ENCODE measurements around the gene BTNL2. TPM values are rescaled to one million over a fixed set of nuclear protein-coding genes. Genes with fewer than 3 reads are reported as not detected.

Gene BTNL2
- total RNA-seq, 1 experiment from 2014 or later: not detected

DNA sequence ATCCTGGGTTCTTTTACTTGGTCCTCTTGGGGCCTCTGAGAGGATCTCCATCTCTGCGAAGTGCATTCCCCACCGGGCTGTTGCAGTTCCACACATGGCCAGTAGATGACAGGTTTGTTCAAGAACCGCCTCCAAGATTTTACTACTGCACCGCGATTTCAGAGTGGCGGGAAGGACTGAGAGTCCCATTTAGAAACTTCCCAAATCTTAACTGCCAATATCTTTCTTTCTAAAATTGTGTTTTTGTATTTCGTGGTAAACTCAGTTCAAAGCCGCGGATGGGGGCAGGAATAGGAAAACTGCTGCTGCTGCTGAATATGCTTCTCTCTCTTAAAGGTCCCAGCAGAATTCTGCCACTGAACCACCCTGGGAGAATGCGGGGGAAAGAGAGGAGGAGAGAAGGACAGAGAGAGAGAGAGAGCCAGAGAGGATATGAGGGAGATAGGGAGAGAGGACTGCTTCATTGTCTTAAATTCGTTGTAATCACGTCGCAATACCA, 8.6 kb upstream of the BTNL2 start:
- H3K27me3 ChIP-seq (ENCODE audit: insufficient read depth, low read length): no peaks in the 10 kb centered on the region
- H3K4me3 Mint-ChIP-seq: peak overlapping the region; percentile 51 to 56; a peak in 4 of 5 replicates
- peak overlapping the region; percentile 57 for H3K4me2 ChIP-seq (ENCODE audit: insufficient read depth, insufficient read length, low read length)
- no peak overlapping the region for H4K91ac ChIP-seq (ENCODE audit: insufficient read length, low read depth, low read length)
- H3K27me3 Mint-ChIP-seq (ENCODE audit: low read depth): peaks cover 21% of the 10 kb centered on the region
- H2BK5ac ChIP-seq (ENCODE audit: insufficient read length, low read length): no peak overlapping the region
- H3K23ac ChIP-seq (ENCODE audit: insufficient read length, low read depth, low read length): no peak overlapping the region
- no peak overlapping the region for H3K18ac ChIP-seq (ENCODE audit: insufficient read length, low read depth, low read length)
- H2BK15ac ChIP-seq (ENCODE audit: low read depth, low read length): no peak overlapping the region
- no peaks in the 10 kb centered on the region for H3K9me3 ChIP-seq (ENCODE audit: control insufficient read depth, low read depth, low read length)
- TF ChIP-seq, protein P1, sequence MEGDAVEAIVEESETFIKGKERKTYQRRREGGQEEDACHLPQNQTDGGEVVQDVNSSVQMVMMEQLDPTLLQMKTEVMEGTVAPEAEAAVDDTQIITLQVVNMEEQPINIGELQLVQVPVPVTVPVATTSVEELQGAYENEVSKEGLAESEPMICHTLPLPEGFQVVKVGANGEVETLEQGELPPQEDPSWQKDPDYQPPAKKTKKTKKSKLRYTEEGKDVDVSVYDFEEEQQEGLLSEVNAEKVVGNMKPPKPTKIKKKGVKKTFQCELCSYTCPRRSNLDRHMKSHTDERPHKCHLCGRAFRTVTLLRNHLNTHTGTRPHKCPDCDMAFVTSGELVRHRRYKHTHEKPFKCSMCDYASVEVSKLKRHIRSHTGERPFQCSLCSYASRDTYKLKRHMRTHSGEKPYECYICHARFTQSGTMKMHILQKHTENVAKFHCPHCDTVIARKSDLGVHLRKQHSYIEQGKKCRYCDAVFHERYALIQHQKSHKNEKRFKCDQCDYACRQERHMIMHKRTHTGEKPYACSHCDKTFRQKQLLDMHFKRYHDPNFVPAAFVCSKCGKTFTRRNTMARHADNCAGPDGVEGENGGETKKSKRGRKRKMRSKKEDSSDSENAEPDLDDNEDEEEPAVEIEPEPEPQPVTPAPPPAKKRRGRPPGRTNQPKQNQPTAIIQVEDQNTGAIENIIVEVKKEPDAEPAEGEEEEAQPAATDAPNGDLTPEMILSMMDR (conservative IDR thresholded peaks at IDR 0.05): peak; percentile 98
- H3K9me3 Mint-ChIP-seq: no peaks in the 10 kb centered on the region
- no peaks in the 10 kb centered on the region for H3K4me1 ChIP-seq (ENCODE audit: insufficient read depth, low read length)
- peak; percentile 80 for DNase-seq
- H4K20me1 ChIP-seq (ENCODE audit: control insufficient read depth, insufficient read depth, insufficient read length): no peaks in the 10 kb centered on the region
- H3K27ac Mint-ChIP-seq: no peak overlapping the region
- no peaks in the 10 kb centered on the region for H3K36me3 Mint-ChIP-seq (ENCODE audit: insufficient read depth in 1 of 3, low read depth in 3 of 3)
- H3K4ac ChIP-seq (ENCODE audit: low read depth, low read length): no peak overlapping the region
- no peak overlapping the region for H2BK120ac ChIP-seq (ENCODE audit: low read depth, low read length, poor library complexity, severe bottlenecking)
- H3K9ac ChIP-seq (ENCODE audit: extremely low read depth, insufficient read length, low read length): no peak overlapping the region
- no peak overlapping the region for H3K14ac ChIP-seq (ENCODE audit: insufficient read depth, low read length)
- no peaks in the 10 kb centered on the region for H3K79me2 ChIP-seq (ENCODE audit: insufficient read depth, low read length)
- H3K79me1 ChIP-seq (ENCODE audit: insufficient read depth, low read depth, low read length, poor library complexity, severe bottlenecking): no peaks in the 10 kb centered on the region
- H3K27ac ChIP-seq (ENCODE audit: insufficient read length, low read depth, low read length): no peak overlapping the region
- H3K56ac ChIP-seq (ENCODE audit: insufficient read length, low read depth, low read length): no peak overlapping the region
- H3T11ph ChIP-seq (ENCODE audit: low read length): no peak overlapping the region
- peak overlapping the region; percentile 100 for H2AFZ ChIP-seq (ENCODE audit: low read length)
- WGBS (ENCODE audit: extremely low coverage, insufficient read length, low lambda C conversion rate): no CpG with 5 or more reads among the region's 13 CpGs
- no peak overlapping the region for H2AK5ac ChIP-seq (ENCODE audit: insufficient read length, low read length)
- no peak overlapping the region for H2BK12ac ChIP-seq (ENCODE audit: insufficient read length, low read depth, low read length)
- H4K5ac ChIP-seq (ENCODE audit: insufficient read length, low read depth, low read length): no peak overlapping the region
- peaks cover 3% of the 10 kb centered on the region for H3K23me2 ChIP-seq (ENCODE audit: insufficient read length, low read depth, low read length, poor library complexity, severe bottlenecking)
- H3K4me1 Mint-ChIP-seq: peaks cover 10 to 11% of the 10 kb centered on the region in 2 experiments
- H2BK20ac ChIP-seq (ENCODE audit: low read depth, low read length, poor library complexity, severe bottlenecking): no peak overlapping the region
- no peak overlapping the region for H4K8ac ChIP-seq (replicated peaks; ENCODE audit: insufficient read length, low read depth, low read length)
